Measurements from ENCODE around the gene MBNL1. TPM values are rescaled to one million over a fixed set of nuclear protein-coding genes. Genes with fewer than 3 reads are reported as not detected.

Gene MBNL1
- total and polyA plus RNA-seq, 8 donors, result 25.7 to 379 (median 155) TPM

DNA sequence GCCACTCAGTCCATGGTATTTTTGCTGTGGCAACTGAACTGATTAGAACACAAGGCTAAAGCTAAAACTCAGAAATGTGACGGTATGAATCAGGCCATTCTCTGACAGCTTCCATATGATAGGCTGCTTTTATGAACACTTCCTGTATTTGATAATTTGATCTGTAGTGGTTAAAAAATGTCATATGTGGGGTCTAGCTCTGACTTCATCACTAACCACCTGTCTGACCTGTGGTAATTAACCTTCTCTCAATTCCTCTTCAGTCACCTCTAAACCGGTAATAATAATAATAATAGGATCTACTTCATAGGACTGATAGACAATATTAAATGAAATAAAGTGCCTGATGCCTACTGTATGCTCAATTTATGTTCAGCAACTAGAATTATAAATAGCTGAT lies 223.2 kb downstream of the MBNL1 start:
- no peaks in the 10 kb centered on the region for H3K36me3 ChIP-seq
- peaks cover 0 to 4% (median 0%) of the 10 kb centered on the region in 4 donors for H3K9me3 ChIP-seq
- WGBS, 5 donors, result 76 to 83% (median 82%) methylated on average over 2 of the region's 2 CpGs
- no peak overlapping the region for H3K4me3 ChIP-seq
- DNase-seq, result no peak
- H3K27me3 ChIP-seq, result no peaks in the 10 kb centered on the region
- H3K4me1 ChIP-seq, result no peaks in the 10 kb centered on the region
- H3K27ac ChIP-seq, result no peak overlapping the region
- TF ChIP-seq, protein P1, sequence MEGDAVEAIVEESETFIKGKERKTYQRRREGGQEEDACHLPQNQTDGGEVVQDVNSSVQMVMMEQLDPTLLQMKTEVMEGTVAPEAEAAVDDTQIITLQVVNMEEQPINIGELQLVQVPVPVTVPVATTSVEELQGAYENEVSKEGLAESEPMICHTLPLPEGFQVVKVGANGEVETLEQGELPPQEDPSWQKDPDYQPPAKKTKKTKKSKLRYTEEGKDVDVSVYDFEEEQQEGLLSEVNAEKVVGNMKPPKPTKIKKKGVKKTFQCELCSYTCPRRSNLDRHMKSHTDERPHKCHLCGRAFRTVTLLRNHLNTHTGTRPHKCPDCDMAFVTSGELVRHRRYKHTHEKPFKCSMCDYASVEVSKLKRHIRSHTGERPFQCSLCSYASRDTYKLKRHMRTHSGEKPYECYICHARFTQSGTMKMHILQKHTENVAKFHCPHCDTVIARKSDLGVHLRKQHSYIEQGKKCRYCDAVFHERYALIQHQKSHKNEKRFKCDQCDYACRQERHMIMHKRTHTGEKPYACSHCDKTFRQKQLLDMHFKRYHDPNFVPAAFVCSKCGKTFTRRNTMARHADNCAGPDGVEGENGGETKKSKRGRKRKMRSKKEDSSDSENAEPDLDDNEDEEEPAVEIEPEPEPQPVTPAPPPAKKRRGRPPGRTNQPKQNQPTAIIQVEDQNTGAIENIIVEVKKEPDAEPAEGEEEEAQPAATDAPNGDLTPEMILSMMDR (IDR thresholded peaks at IDR 0.05), result no peak
- no peak for TF ChIP-seq POLR2AphosphoS5 (IDR thresholded peaks at IDR 0.05)
- TF ChIP-seq POLR2A (IDR thresholded peaks at IDR 0.05), result no peak
- no peak for TF ChIP-seq EP300 (IDR thresholded peaks at IDR 0.05)
- intact Hi-C loops (cut with DNase I; ENCODE audit: low total_unique reads), result no loop called here

DNA sequence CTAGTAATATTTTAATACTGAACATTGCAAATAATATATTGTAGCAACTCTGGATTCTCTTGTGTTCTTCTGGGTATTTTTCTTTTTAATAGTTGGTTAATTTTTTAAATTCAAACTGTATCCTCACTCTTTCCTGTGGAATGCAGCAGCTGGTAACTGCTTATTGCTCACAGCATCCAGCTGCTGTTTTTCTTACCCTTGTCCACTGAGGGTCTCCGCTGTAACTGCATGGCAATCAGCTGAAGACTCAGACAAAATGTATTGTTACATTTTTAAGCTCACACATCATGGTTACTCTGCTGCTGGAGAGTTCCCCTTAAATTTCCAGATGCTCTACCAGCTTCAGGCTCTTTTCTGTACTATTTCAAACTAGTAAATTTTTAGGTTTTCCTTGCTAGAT lies 227.6 kb downstream of the MBNL1 start:
- Histone ChIP-seq H3K4me3 (no peak overlapping the region), H3K36me3 (no peaks in the 10 kb centered on the region), H3K9me3 (peaks cover 0 to 4% (median 0%) of the 10 kb centered on the region in 4 donors), H3K27me3 (no peaks in the 10 kb centered on the region), H3K4me1 (peaks cover 0 to 6% (median 0%) of the 10 kb centered on the region in 4 donors), H3K27ac (no peak overlapping the region)
- WGBS, 5 donors, result 86 to 100% (median 94%) methylated on average over 1 of the region's 1 CpG
- intact Hi-C loops (cut with DNase I; ENCODE audit: low total_unique reads), result no loop called here
- TF ChIP-seq POLR2A (IDR thresholded peaks at IDR 0.05), result no peak
- TF ChIP-seq POLR2AphosphoS5 (IDR thresholded peaks at IDR 0.05), result no peak
- TF ChIP-seq, protein P1 (IDR thresholded peaks at IDR 0.05), result no peak
- no peak for TF ChIP-seq EP300 (IDR thresholded peaks at IDR 0.05)
- no peak for DNase-seq

DNA sequence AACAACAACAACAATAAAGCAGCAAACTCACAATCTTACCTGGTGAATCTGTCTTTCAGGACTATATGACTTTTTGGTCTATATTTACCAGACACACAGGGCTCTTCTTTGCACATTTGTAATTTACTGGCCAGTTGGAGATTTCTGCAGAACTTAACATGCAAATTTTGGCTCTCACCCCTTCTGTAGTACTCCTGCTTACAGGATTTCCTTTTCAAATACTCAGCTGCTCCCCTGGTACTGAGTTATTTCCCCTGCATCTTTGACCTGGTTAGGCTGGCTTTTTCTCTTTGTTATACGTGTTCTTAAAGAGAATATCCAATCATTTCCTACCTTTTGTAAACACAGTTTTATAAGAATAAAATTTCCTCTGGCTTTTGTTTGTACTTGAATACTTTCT lies 228.0 kb downstream of the MBNL1 start:
- intact Hi-C loops (cut with DNase I; ENCODE audit: low total_unique reads), result no loop called here
- no peak overlapping the region for H3K4me3 ChIP-seq
- H3K27ac ChIP-seq, result peak overlapping the region in 2 of 5 donors; percentile 42 to 67
- DNase-seq, result no peak
- 14 to 37% (median 27%) methylated on average over 1 of the region's 1 CpG for WGBS, 5 donors
- TF ChIP-seq POLR2AphosphoS5 (IDR thresholded peaks at IDR 0.05) (no peak), EP300 (IDR thresholded peaks at IDR 0.05) (no peak), POLR2A (IDR thresholded peaks at IDR 0.05) (no peak)
- no peaks in the 10 kb centered on the region for H3K27me3 ChIP-seq
- H3K9me3 ChIP-seq, result peaks cover 0 to 4% (median 0%) of the 10 kb centered on the region in 4 donors
- H3K36me3 ChIP-seq, result no peaks in the 10 kb centered on the region
- peaks cover 0 to 6% (median 0%) of the 10 kb centered on the region in 4 donors for H3K4me1 ChIP-seq

DNA sequence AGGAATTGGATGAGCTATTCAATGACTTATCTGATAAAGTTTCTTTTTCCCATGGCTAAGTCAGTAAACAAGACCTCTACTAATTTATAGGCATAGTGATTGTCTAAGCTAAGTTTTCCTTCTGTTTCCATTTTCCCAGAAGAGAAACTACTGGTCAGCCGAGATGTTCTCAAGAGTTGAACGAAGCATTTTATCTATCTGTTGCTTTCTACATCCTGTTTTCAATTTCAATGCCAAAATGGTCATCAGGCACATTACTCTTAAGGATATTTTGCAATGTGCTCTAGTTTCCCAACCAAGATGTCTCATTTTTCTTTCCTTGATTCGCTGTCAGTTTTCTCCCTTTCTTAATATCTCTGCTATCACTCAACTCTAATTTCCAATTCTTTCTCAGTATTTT lies 228.7 kb downstream of the MBNL1 start:
- TF ChIP-seq POLR2AphosphoS5 (IDR thresholded peaks at IDR 0.05) (no peak), POLR2A (IDR thresholded peaks at IDR 0.05) (no peak), EP300 (IDR thresholded peaks at IDR 0.05) (no peak)
- TF ChIP-seq, protein P1 (IDR thresholded peaks at IDR 0.05), result no peak
- H3K4me1 ChIP-seq, result peaks cover 0 to 6% (median 0%) of the 10 kb centered on the region in 4 donors

DNA sequence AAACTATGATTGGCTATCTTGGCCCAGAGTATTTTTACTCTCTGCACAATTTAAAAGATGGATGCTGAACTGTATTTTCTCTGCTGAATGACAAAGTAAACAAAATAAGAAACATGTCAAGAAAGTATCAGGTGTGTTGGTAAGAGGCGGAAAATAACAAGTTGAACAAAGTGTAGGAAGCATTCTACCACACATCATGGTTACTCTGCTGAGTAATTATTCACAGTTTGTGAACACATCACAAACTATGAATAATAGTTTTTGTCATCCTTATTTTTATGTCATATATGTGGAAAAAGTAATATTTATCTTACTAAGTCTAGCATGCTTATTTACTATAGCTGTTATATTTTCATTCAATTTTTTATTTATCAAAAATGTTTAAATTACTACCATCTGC lies 229.2 kb downstream of the MBNL1 start:
- no peak for TF ChIP-seq POLR2AphosphoS5 (IDR thresholded peaks at IDR 0.05)
- TF ChIP-seq, protein P1 (IDR thresholded peaks at IDR 0.05), result no peak
- TF ChIP-seq EP300 (IDR thresholded peaks at IDR 0.05), result no peak
- no peak for TF ChIP-seq POLR2A (IDR thresholded peaks at IDR 0.05)
- intact Hi-C loops (cut with DNase I; ENCODE audit: low total_unique reads), result no loop called here
- Histone ChIP-seq H3K27ac (peak overlapping the region in 1 of 5 donors; percentile 67), H3K9me3 (peaks cover 0 to 4% (median 0%) of the 10 kb centered on the region in 4 donors), H3K4me1 (peaks cover 0 to 6% (median 0%) of the 10 kb centered on the region in 4 donors), H3K4me3 (no peak overlapping the region), H3K36me3 (no peaks in the 10 kb centered on the region), H3K27me3 (no peaks in the 10 kb centered on the region)
- no peak for DNase-seq
- 92 to 98% (median 97%) methylated on average over 1 of the region's 1 CpG for WGBS, 5 donors

More for the DNA sequence above, 228.7 kb downstream of the MBNL1 start:
- peak overlapping the region in 2 of 5 donors; percentile 42 to 67 for H3K27ac ChIP-seq
- peak in 1 of 2 donors; percentile 22 for DNase-seq
- H3K27me3 ChIP-seq, result no peaks in the 10 kb centered on the region
- no peaks in the 10 kb centered on the region for H3K36me3 ChIP-seq
- H3K4me3 ChIP-seq, result no peak overlapping the region
- intact Hi-C loops (cut with DNase I; ENCODE audit: low total_unique reads), result no loop called here
- 56 to 67% (median 60%) methylated on average over 3 of the region's 3 CpGs for WGBS, 5 donors
- peaks cover 0 to 4% (median 0%) of the 10 kb centered on the region in 4 donors for H3K9me3 ChIP-seq
